HEK293T (cell line): ENCODE measurements around the gene PKIB.
"Not testable (repeated sequence)": the region's sequence is repeated elsewhere in the genome, so short reads cannot be mapped to it uniquely, and the experiment has no call there.

ENCODE experiments used
- CTCF ChIA-PET: fragments of 350-600 bp; formaldehyde crosslinking; extraction: SDS; loops from one replicate; lab custom pipeline; 2021; ENCODE audit warnings: antibody characterized with exemption, inconsistent platforms; lab: Yijun Ruan, JAX
- POLR2A ChIA-PET: fragments of 350-600 bp; formaldehyde crosslinking; extraction: SDS; loops from one replicate; lab custom pipeline; 2020; ENCODE audit warnings: antibody characterized with exemption, inconsistent platforms; lab: Yijun Ruan, JAX
- DNase-seq: peaks from one replicate; pipeline ENCODE4 v3.0.0; 2012; ENCODE audit warnings: mixed read lengths; ENCODE audit errors: extremely low spot score
- ARNT ChIP-seq: fragments of 450-650 bp; IDR thresholded peaks from 2 replicates; pipeline ENCODE4 v1.6.1; 2017; ENCODE audit warnings: mild to moderate bottlenecking
- BHLHE40 ChIP-seq: fragments of 450-650 bp; IDR thresholded peaks from 2 replicates; pipeline ENCODE4 v1.6.1; 2016; ENCODE audit warnings: mild to moderate bottlenecking, moderate library complexity, borderline replicate concordance
- CTBP1 ChIP-seq: fragments of 450-650 bp; IDR thresholded peaks from 2 replicates; pipeline ENCODE4 v1.6.1; 2016; ENCODE audit warnings: borderline replicate concordance
- ELF4 ChIP-seq: fragments of 450-650 bp; IDR thresholded peaks from 2 replicates; pipeline ENCODE4 v1.6.1; 2017; ENCODE audit warnings: antibody characterized with exemption
- FOXA1 ChIP-seq: fragments of 450-650 bp; IDR thresholded peaks from 2 replicates; pipeline ENCODE4 v1.6.1; 2016; ENCODE audit warnings: mild to moderate bottlenecking
- FOXK2 ChIP-seq: fragments of 450-650 bp; IDR thresholded peaks from 2 replicates; pipeline ENCODE4 v1.6.1; 2016; ENCODE audit warnings: mild to moderate bottlenecking
- FOXM1 ChIP-seq: fragments of 450-650 bp; IDR thresholded peaks from 2 replicates; pipeline ENCODE4 v1.6.1; 2017; ENCODE audit warnings: mild to moderate bottlenecking, borderline replicate concordance
- HDGF ChIP-seq: fragments of 450-650 bp; IDR thresholded peaks from 2 replicates; pipeline ENCODE4 v1.6.1; 2017; ENCODE audit warnings: antibody characterized with exemption, borderline replicate concordance
- L3MBTL2 ChIP-seq: fragments of 450-650 bp; conservative IDR thresholded peaks from 2 replicates; pipeline ENCODE4 v1.6.1; 2016; ENCODE audit warnings: mild to moderate bottlenecking
- LEF1 ChIP-seq: fragments of 450-650 bp; IDR thresholded peaks from 2 replicates; pipeline ENCODE4 v1.6.1; 2017; ENCODE audit warnings: mild to moderate bottlenecking, borderline replicate concordance
- NFRKB ChIP-seq: fragments of 450-650 bp; IDR thresholded peaks from 2 replicates; pipeline ENCODE4 v1.6.1; 2016; ENCODE audit warnings: mild to moderate bottlenecking, moderate library complexity
- SP1 ChIP-seq: fragments of 450-650 bp; IDR thresholded peaks from 2 replicates; pipeline ENCODE4 v1.6.1; 2017
- SUZ12 ChIP-seq: fragments of 450-650 bp; IDR thresholded peaks from 2 replicates; pipeline ENCODE4 v1.6.1; 2016; ENCODE audit warnings: mild to moderate bottlenecking
- TARDBP ChIP-seq: fragments of 450-650 bp; IDR thresholded peaks from 2 replicates; pipeline ENCODE4 v1.6.1; 2016
- ZNF384 ChIP-seq: fragments of 450-650 bp; IDR thresholded peaks from 2 replicates; pipeline ENCODE4 v1.6.1; 2016
- TF ChIP-seq, protein P1 (sequence below): fragments of 450-650 bp; IDR thresholded peaks from 2 replicates; pipeline ENCODE4 v1.6.1; 2016

PKIB gene

GRCh38 chr6:122589115-122589514 is 21.1 kb upstream of the PKIB start:
- POLR2A ChIA-PET: no interaction called here
- no peak for TF ChIP-seq L3MBTL2
- TF ChIP-seq ARNT: no peak
- no peak for TF ChIP-seq FOXA1
- TF ChIP-seq NFRKB: no peak
- TF ChIP-seq SP1: no peak
- no peak for TF ChIP-seq ELF4
- TF ChIP-seq, protein P1, sequence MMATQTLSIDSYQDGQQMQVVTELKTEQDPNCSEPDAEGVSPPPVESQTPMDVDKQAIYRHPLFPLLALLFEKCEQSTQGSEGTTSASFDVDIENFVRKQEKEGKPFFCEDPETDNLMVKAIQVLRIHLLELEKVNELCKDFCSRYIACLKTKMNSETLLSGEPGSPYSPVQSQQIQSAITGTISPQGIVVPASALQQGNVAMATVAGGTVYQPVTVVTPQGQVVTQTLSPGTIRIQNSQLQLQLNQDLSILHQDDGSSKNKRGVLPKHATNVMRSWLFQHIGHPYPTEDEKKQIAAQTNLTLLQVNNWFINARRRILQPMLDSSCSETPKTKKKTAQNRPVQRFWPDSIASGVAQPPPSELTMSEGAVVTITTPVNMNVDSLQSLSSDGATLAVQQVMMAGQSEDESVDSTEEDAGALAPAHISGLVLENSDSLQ: no peak
- TF ChIP-seq SUZ12: no peak
- DNase-seq: no peak
- CTCF ChIA-PET: no interaction called here

GRCh38 chr6:122598295-122598694 is 11.9 kb upstream of the PKIB start:
- POLR2A ChIA-PET, DNase-seq, CTCF ChIA-PET: not testable (repeated sequence)

GRCh38 chr6:122604676-122605075 is 5.5 kb upstream of the PKIB start:
- TF ChIP-seq, protein P1: no peak
- TF ChIP-seq L3MBTL2: no peak
- no peak for TF ChIP-seq FOXM1
- TF ChIP-seq BHLHE40: no peak
- no peak for TF ChIP-seq TARDBP
- no peak for TF ChIP-seq SUZ12
- TF ChIP-seq FOXA1: no peak
- TF ChIP-seq NFRKB: no peak
- TF ChIP-seq ZNF384: no peak
- no peak for TF ChIP-seq LEF1
- TF ChIP-seq HDGF: no peak
- no peak for TF ChIP-seq CTBP1
- POLR2A ChIA-PET: no interaction called here
- no peak for DNase-seq
- CTCF ChIA-PET: no interaction called here

- DNase-seq: peak; percentile 62
- POLR2A ChIA-PET: interaction anchor here (1.0 to 1.2 kb wide), 4 partner anchors 9 to 131 kb away, joined by 3 to 4 read pairs (median 4); no protein-coding TSS in a partner anchor
- CTCF ChIA-PET: interaction anchor here (0.6 to 1.5 kb wide), 3 partner anchors 46 to 226 kb away, joined by 3 to 8 read pairs (median 7); no protein-coding TSS in a partner anchor
These were observed 668 bp downstream of the PKIB start for GRCh38 chr6:122610690-122611455.

DNA sequence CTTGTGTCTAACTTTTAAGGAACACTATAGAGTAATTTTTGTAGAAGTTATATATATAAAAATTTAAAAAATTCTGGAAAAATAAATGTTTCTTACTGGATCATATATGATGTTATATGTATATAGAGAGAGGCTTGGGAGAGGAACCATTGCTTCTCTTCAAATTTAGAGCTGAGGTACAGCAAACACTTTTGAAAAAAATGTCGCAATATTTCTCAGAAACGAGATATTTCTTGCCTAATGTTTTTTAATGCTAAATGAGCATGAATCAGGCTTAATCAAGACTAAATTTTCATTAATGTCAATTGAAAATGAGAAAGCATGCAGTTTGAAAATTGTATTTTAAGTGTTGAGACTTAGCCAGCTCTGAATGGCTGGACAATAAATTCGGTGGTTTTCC is 2.6 kb downstream of the PKIB start:
- ChIA-PET POLR2A (no interaction called here), CTCF (no interaction called here)
- DNase-seq: no peak
- TF ChIP-seq ZNF384 (no peak), SUZ12 (no peak), BHLHE40 (no peak), FOXM1 (no peak), ARNT (no peak), SP1 (no peak), FOXK2 (no peak), CTBP1 (no peak), HDGF (no peak), NFRKB (no peak), FOXA1 (no peak), L3MBTL2 (no peak), TARDBP (no peak), ELF4 (no peak), LEF1 (no peak)
- TF ChIP-seq, protein P1: no peak

More at GRCh38 chr6:122610690-122611455, 668 bp downstream of the PKIB start:
- peak; percentile 48; the same call in 1 of the 2 replicates for TF ChIP-seq L3MBTL2
- TF ChIP-seq NFRKB: no peak

GRCh38 chr6:122614303-122614702 is 4.1 kb downstream of the PKIB start:
- ChIA-PET POLR2A (no interaction called here), CTCF (no interaction called here)
- DNase-seq: no peak
- TF ChIP-seq TARDBP (no peak), LEF1 (no peak), CTBP1 (no peak), ARNT (no peak), FOXA1 (no peak), SP1 (no peak), FOXK2 (no peak), NFRKB (no peak), L3MBTL2 (no peak), ZNF384 (no peak), ELF4 (no peak), FOXM1 (no peak), BHLHE40 (no peak), HDGF (no peak), SUZ12 (no peak)
- TF ChIP-seq, protein P1: no peak
